ENCODE data around the gene EXOC4.
"Not testable (repeated sequence)": the region's sequence is repeated elsewhere in the genome, so short reads cannot be mapped to it uniquely, and the experiment has no call there.

The EXOC4 gene

GRCh38 chr7:133773601-133774000, 520.7 kb downstream of the EXOC4 start:
- no peak overlapping the region for H3K27ac ChIP-seq
- CTCF ChIA-PET = no interaction called here
- DNase-seq (ENCODE audit: low spot score) = no peak
- POLR2A ChIA-PET (ENCODE audit: low non-redundant PET) = no interaction called here
- TF ChIP-seq, protein P1, sequence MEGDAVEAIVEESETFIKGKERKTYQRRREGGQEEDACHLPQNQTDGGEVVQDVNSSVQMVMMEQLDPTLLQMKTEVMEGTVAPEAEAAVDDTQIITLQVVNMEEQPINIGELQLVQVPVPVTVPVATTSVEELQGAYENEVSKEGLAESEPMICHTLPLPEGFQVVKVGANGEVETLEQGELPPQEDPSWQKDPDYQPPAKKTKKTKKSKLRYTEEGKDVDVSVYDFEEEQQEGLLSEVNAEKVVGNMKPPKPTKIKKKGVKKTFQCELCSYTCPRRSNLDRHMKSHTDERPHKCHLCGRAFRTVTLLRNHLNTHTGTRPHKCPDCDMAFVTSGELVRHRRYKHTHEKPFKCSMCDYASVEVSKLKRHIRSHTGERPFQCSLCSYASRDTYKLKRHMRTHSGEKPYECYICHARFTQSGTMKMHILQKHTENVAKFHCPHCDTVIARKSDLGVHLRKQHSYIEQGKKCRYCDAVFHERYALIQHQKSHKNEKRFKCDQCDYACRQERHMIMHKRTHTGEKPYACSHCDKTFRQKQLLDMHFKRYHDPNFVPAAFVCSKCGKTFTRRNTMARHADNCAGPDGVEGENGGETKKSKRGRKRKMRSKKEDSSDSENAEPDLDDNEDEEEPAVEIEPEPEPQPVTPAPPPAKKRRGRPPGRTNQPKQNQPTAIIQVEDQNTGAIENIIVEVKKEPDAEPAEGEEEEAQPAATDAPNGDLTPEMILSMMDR (conservative IDR thresholded peaks at IDR 0.05; ENCODE audit: low read depth) = no peak

GRCh38 chr7:133775201-133775600, 522.3 kb downstream of the EXOC4 start:
- H3K27ac ChIP-seq = no peak overlapping the region
- ChIA-PET POLR2A (ENCODE audit: low non-redundant PET) (no interaction called here), CTCF (no interaction called here)
- no peak for DNase-seq (ENCODE audit: low spot score)
- TF ChIP-seq, protein P1 (conservative IDR thresholded peaks at IDR 0.05; ENCODE audit: low read depth) = no peak

DNA sequence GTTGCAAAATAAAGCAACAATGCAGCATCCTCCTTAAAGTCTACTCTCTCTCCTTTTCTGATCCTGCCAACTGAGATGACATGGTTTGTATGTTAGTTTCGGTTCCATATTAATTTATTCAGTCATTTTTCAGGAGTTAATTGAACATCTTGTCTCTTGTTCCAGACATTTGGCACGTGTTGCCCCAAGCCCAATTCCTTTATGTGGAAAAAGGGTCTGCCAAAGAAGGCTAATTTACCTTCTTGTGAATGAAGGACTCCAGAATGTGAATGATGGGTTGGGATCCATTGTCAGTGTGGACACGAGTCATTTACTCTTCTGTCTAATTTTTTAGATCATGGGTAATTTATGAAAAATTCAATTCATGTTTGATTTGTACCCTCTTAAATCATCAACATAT, 523.4 kb downstream of the EXOC4 start:
- ChIA-PET CTCF (no interaction called here), POLR2A (ENCODE audit: low non-redundant PET) (no interaction called here)
- DNase-seq (ENCODE audit: low spot score) = no peak
- no peak overlapping the region for H3K27ac ChIP-seq
- TF ChIP-seq, protein P1 (conservative IDR thresholded peaks at IDR 0.05; ENCODE audit: low read depth) = no peak

DNA sequence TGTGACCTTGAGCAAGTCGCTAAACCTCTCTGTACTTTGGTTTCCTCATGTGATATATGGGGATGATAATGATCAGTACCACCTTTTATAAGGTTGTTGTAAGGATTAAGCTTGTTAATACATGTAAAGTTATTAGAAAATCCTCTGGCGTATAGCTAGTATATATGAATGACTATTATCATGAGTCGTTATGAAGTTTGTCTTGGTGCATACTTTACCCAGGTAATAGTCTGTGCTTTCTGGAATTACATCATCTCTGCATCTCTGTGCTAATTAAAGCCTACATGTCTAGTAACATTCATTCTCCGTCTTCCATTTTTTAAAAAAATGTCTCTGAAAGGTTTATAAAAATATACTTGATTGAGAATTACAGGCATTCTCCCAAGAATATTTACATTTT, 524.8 kb downstream of the EXOC4 start:
- TF ChIP-seq, protein P1 (conservative IDR thresholded peaks at IDR 0.05; ENCODE audit: low read depth) = no peak
- no peak for DNase-seq (ENCODE audit: low spot score)
- ChIA-PET CTCF (no interaction called here), POLR2A (ENCODE audit: low non-redundant PET) (no interaction called here)
- no peak overlapping the region for H3K27ac ChIP-seq

DNA sequence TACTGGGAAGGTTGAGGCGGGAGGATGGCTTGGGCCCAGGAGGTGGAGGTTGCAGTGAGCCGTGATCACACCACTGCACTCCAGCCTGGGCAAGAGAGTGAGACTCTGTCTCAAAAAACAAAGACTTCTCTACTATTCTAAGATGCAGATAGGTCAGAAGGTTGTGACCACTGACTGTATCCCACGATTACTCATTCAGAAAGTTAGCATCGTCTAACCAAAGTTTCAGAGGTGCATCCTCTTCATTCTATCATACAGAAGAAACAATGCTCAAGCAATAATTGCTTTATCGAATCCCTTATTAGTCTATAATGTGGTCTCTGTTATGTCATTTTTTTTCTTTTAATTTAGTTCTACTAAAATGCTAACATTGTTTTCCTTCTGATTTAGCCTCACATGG, 525.6 kb downstream of the EXOC4 start:
- POLR2A ChIA-PET (ENCODE audit: low non-redundant PET) = no interaction called here
- DNase-seq (ENCODE audit: low spot score) = no peak

GRCh38 chr7:133779538-133779937, 526.7 kb downstream of the EXOC4 start:
- CTCF ChIA-PET; DNase-seq (ENCODE audit: low spot score); H3K27ac ChIP-seq; POLR2A ChIA-PET (ENCODE audit: low non-redundant PET): not testable (repeated sequence)

More for the DNA sequence above, 525.6 kb downstream of the EXOC4 start:
- H3K27ac ChIP-seq = no peak overlapping the region
- TF ChIP-seq, protein P1 (conservative IDR thresholded peaks at IDR 0.05; ENCODE audit: low read depth) = no peak
- CTCF ChIA-PET = no interaction called here

DNA sequence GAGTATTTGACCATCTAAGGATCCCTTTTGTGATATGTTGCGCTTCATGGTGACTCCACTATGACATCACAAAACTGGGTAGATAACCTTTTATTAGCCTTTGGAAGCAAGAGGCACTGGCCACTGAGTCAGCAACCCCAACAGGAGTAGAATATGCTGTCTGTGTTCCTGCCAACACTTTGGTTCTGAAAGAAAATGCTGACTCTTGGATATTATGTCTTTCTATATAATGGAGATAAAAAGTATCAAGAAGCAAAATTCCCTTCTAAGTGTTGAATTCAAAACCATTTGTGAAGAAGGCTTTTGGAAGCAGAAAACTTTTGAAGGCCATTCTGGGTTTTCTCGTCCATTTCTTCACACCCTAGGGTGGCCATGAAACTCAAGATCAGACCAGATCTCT, 528.0 kb downstream of the EXOC4 start:
- ChIA-PET CTCF (no interaction called here), POLR2A (ENCODE audit: low non-redundant PET) (no interaction called here)
- DNase-seq (ENCODE audit: low spot score) = no peak
- no peak overlapping the region for H3K27ac ChIP-seq
- TF ChIP-seq, protein P1 (conservative IDR thresholded peaks at IDR 0.05; ENCODE audit: low read depth) = no peak

Measured in RWPE1 (cell line).